IMR-90 (cell line): ENCODE results near the gene CLEC4D.

Experiments
- BHLHE40 ChIP-seq: fragments of 150-350 bp; IDR thresholded peaks from 2 replicates; pipeline ENCODE4 v1.6.1; 2016; ENCODE audit warnings: mild to moderate bottlenecking, low read depth, low read length
- MAZ ChIP-seq: IDR thresholded peaks from 2 replicates; pipeline ENCODE4 v1.6.1; 2012; ENCODE audit warnings: low read depth, mild to moderate bottlenecking, low read length, improper control_type of control experiment, moderate library complexity, borderline replicate concordance
- POLR2A ChIP-seq: IDR thresholded peaks from 2 replicates; pipeline ENCODE4 v1.6.1; 2012; ENCODE audit warnings: mild to moderate bottlenecking, low read depth, low read length
- RAD21 ChIP-seq: IDR thresholded peaks from 2 replicates; pipeline ENCODE4 v1.6.1; 2012; ENCODE audit warnings: low read length, improper control_type of control experiment
- SMC3 ChIP-seq: fragments of 150-350 bp; IDR thresholded peaks from 2 replicates; pipeline ENCODE4 v1.6.1; 2016; ENCODE audit warnings: low read depth, mild to moderate bottlenecking, antibody characterized with exemption, low read length, moderate library complexity
- TF ChIP-seq, protein P1 (sequence below): conservative IDR thresholded peaks from 2 replicates; pipeline ENCODE4 v1.5.1; 2012; ENCODE audit warnings: mild to moderate bottlenecking, low read depth, low read length, improper control_type of control experiment
- TF ChIP-seq, protein P2 (sequence below): fragments of 150-350 bp; IDR thresholded peaks from 2 replicates; pipeline ENCODE4 v1.6.1; 2017; ENCODE audit warnings: mild to moderate bottlenecking, antibody characterized with exemption, low read length, low read depth

DNA sequence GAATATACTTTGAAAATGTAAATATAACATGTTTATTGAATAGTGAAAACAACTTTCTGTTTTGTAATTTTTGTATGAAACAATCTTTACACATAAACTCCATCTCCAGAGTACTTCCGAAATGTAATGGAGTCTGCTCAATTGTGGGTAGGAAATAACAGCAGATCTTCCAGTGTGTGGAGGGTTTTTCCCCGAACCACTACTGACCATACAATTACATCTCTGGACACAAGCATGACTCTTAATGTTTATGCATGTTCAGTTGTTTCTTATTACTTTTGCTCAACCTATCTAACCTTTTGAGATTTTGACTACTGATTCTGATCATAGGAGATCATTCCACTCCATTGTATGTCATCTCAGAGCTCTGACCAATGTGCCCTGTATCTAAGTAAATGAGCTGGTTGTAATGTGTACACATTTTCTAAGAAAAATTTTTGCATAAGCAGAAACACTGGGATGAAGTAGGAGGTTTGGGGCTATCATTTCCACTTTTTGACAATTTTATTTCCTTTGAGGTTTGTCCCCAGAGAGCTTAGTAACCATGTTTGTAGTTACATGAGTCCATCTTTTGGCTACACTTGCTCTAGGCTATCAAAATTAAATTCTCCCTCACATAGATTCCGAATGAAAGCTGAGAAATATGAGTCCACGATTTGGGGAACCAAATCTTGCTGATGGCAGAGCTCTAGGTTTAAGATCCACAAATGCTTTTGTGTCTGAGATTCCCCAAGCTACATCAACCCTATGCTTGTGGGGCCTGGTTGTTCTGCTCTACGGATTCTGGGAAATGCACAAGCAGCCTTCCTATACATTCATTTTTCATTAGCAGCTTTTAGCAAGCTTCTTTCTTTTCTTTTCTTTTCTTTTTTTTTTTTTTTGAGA lies 21.4 kb upstream of the CLEC4D start:
- TF ChIP-seq POLR2A: no peak
- TF ChIP-seq, protein P1, sequence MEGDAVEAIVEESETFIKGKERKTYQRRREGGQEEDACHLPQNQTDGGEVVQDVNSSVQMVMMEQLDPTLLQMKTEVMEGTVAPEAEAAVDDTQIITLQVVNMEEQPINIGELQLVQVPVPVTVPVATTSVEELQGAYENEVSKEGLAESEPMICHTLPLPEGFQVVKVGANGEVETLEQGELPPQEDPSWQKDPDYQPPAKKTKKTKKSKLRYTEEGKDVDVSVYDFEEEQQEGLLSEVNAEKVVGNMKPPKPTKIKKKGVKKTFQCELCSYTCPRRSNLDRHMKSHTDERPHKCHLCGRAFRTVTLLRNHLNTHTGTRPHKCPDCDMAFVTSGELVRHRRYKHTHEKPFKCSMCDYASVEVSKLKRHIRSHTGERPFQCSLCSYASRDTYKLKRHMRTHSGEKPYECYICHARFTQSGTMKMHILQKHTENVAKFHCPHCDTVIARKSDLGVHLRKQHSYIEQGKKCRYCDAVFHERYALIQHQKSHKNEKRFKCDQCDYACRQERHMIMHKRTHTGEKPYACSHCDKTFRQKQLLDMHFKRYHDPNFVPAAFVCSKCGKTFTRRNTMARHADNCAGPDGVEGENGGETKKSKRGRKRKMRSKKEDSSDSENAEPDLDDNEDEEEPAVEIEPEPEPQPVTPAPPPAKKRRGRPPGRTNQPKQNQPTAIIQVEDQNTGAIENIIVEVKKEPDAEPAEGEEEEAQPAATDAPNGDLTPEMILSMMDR: no peak
- no peak for TF ChIP-seq RAD21
- TF ChIP-seq, protein P2, sequence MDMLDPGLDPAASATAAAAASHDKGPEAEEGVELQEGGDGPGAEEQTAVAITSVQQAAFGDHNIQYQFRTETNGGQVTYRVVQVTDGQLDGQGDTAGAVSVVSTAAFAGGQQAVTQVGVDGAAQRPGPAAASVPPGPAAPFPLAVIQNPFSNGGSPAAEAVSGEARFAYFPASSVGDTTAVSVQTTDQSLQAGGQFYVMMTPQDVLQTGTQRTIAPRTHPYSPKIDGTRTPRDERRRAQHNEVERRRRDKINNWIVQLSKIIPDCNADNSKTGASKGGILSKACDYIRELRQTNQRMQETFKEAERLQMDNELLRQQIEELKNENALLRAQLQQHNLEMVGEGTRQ: no peak
- no peak for TF ChIP-seq MAZ
- TF ChIP-seq SMC3: no peak
- no peak for TF ChIP-seq BHLHE40
